NCI-H226 (cell line): ENCODE data around the gene TMEM250.

Experiments used
- DNase-seq: peaks from one replicate; pipeline ENCODE4 v3.0.0-alpha.2; 2015

The TMEM250 gene

GRCh38 chr9:136093995-136094881 is 24.4 kb downstream of the TMEM250 start:
- peak; percentile 72 for DNase-seq

- DNase-seq = no peak
Observed at GRCh38 chr9:136093346-136093986, 25.2 kb downstream of the TMEM250 start.

- no peak for DNase-seq
Observed at GRCh38 chr9:136092741-136093140, 25.9 kb downstream of the TMEM250 start.

- no peak for DNase-seq
Observed at GRCh38 chr9:136092353-136092650, 26.4 kb downstream of the TMEM250 start.

GRCh38 chr9:136091582-136092352 is 26.9 kb downstream of the TMEM250 start:
- DNase-seq = no peak

GRCh38 chr9:136090768-136091581 is 27.7 kb downstream of the TMEM250 start:
- no peak for DNase-seq

- no peak for DNase-seq
Observed at GRCh38 chr9:136090056-136090735, 28.5 kb downstream of the TMEM250 start.

GRCh38 chr9:136089697-136090045 is 29.0 kb downstream of the TMEM250 start:
- DNase-seq = no peak

- DNase-seq = no peak
Observed at GRCh38 chr9:136088939-136089696, 29.6 kb downstream of the TMEM250 start.

GRCh38 chr9:136088481-136088938 is 30.2 kb downstream of the TMEM250 start:
- no peak for DNase-seq

GRCh38 chr9:136087741-136088480 is 30.8 kb downstream of the TMEM250 start:
- DNase-seq = no peak

GRCh38 chr9:136086951-136087740 is 31.5 kb downstream of the TMEM250 start:
- no peak for DNase-seq

GRCh38 chr9:136086213-136086881 is 32.3 kb downstream of the TMEM250 start:
- no peak for DNase-seq

- DNase-seq = no peak
Observed at GRCh38 chr9:136085815-136086212, 32.9 kb downstream of the TMEM250 start.

- no peak for DNase-seq
Observed at GRCh38 chr9:136084063-136084944, 34.4 kb downstream of the TMEM250 start.

GRCh38 chr9:136083558-136084062 is 35.1 kb downstream of the TMEM250 start:
- no peak for DNase-seq

- DNase-seq = no peak
Observed at GRCh38 chr9:136082496-136083361, 35.9 kb downstream of the TMEM250 start.
